ENCODE results near the gene TUBA3E. TPM values are rescaled to one million over a fixed set of nuclear protein-coding genes. Genes with fewer than 3 reads are reported as not detected.
"Not testable (repeated sequence)": the region's sequence is repeated elsewhere in the genome, so short reads cannot be mapped to it uniquely, and the experiment has no call there.

Gene TUBA3E
- total RNA-seq, 2 donors from 2014 or later: not detected

GRCh38 chr2:130195089-130195635 lies 3.1 kb downstream of the TUBA3E start:
- not testable (repeated sequence) for DNase-seq; H3K4me3 ChIP-seq (ENCODE audit: low read length); H3K36me3 ChIP-seq (ENCODE audit: control insufficient read depth, insufficient read depth, low read length); H3K4me1 Mint-ChIP-seq; H3K27me3 Mint-ChIP-seq (ENCODE audit: insufficient read depth); H3K4me1 ChIP-seq (ENCODE audit: control insufficient read depth, insufficient read depth, low read length); H3K36me3 Mint-ChIP-seq (ENCODE audit: low read depth); H3K27ac Mint-ChIP-seq; H3K9me3 ChIP-seq (ENCODE audit: control insufficient read depth, low read length); H3K9ac ChIP-seq (ENCODE audit: extremely low read depth, low read length, poor library complexity, severe bottlenecking); H3K27me3 ChIP-seq (ENCODE audit: control insufficient read depth, insufficient read depth, low read length, poor library complexity, severe bottlenecking); H3K9me3 Mint-ChIP-seq; H3K4me3 Mint-ChIP-seq; H3K27ac ChIP-seq (ENCODE audit: low read depth, low read length)
- 82 to 90% methylated on average over 3 to 8 of the region's 9 CpGs for WGBS, 2 experiments (ENCODE audit: insufficient coverage in 1 of 2, insufficient read length in 1 of 2)

GRCh38 chr2:130193824-130194223 lies 4.4 kb downstream of the TUBA3E start:
- not testable (repeated sequence) for H3K9me3 Mint-ChIP-seq; H3K9ac ChIP-seq (ENCODE audit: extremely low read depth, low read length, poor library complexity, severe bottlenecking); H3K27me3 ChIP-seq (ENCODE audit: control insufficient read depth, insufficient read depth, low read length, poor library complexity, severe bottlenecking); H3K9me3 ChIP-seq (ENCODE audit: control insufficient read depth, low read length); DNase-seq; H3K4me3 Mint-ChIP-seq; H3K27me3 Mint-ChIP-seq (ENCODE audit: insufficient read depth); H3K4me3 ChIP-seq (ENCODE audit: low read length); H3K36me3 ChIP-seq (ENCODE audit: control insufficient read depth, insufficient read depth, low read length); H3K4me1 Mint-ChIP-seq; H3K36me3 Mint-ChIP-seq (ENCODE audit: low read depth); H3K27ac ChIP-seq (ENCODE audit: low read depth, low read length); H3K4me1 ChIP-seq (ENCODE audit: control insufficient read depth, insufficient read depth, low read length); H3K27ac Mint-ChIP-seq
- WGBS, 2 experiments (ENCODE audit: insufficient coverage in 1 of 2, insufficient read length in 1 of 2): 87 to 100% methylated on average over 3 to 16 of the region's 22 CpGs

GRCh38 chr2:130192451-130192850 lies 5.8 kb downstream of the TUBA3E start:
- not testable (repeated sequence) for H3K27ac Mint-ChIP-seq; H3K4me1 Mint-ChIP-seq; H3K9me3 ChIP-seq (ENCODE audit: control insufficient read depth, low read length); H3K9me3 Mint-ChIP-seq; DNase-seq; H3K27me3 ChIP-seq (ENCODE audit: control insufficient read depth, insufficient read depth, low read length, poor library complexity, severe bottlenecking); H3K36me3 Mint-ChIP-seq (ENCODE audit: low read depth); H3K4me1 ChIP-seq (ENCODE audit: control insufficient read depth, insufficient read depth, low read length); H3K27me3 Mint-ChIP-seq (ENCODE audit: insufficient read depth); H3K4me3 Mint-ChIP-seq; H3K36me3 ChIP-seq (ENCODE audit: control insufficient read depth, insufficient read depth, low read length); H3K9ac ChIP-seq (ENCODE audit: extremely low read depth, low read length, poor library complexity, severe bottlenecking); H3K27ac ChIP-seq (ENCODE audit: low read depth, low read length); H3K4me3 ChIP-seq (ENCODE audit: low read length)
- WGBS, 2 experiments (ENCODE audit: insufficient coverage in 1 of 2, insufficient read length in 1 of 2): 60 to 83% methylated on average over 2 to 3 of the region's 3 CpGs

GRCh38 chr2:130191319-130191718 lies 6.9 kb downstream of the TUBA3E start:
- H3K9me3 Mint-ChIP-seq; H3K27me3 Mint-ChIP-seq (ENCODE audit: insufficient read depth); H3K4me3 ChIP-seq (ENCODE audit: low read length); H3K27me3 ChIP-seq (ENCODE audit: control insufficient read depth, insufficient read depth, low read length, poor library complexity, severe bottlenecking); H3K9ac ChIP-seq (ENCODE audit: extremely low read depth, low read length, poor library complexity, severe bottlenecking); H3K27ac Mint-ChIP-seq; H3K36me3 Mint-ChIP-seq (ENCODE audit: low read depth); H3K36me3 ChIP-seq (ENCODE audit: control insufficient read depth, insufficient read depth, low read length); H3K4me1 Mint-ChIP-seq; DNase-seq; H3K4me3 Mint-ChIP-seq; H3K27ac ChIP-seq (ENCODE audit: low read depth, low read length); H3K9me3 ChIP-seq (ENCODE audit: control insufficient read depth, low read length); H3K4me1 ChIP-seq (ENCODE audit: control insufficient read depth, insufficient read depth, low read length): not testable (repeated sequence)
- WGBS, 2 experiments (ENCODE audit: insufficient coverage in 1 of 2, insufficient read length in 1 of 2): 94 to 98% methylated on average over 6 of the region's 6 CpGs

GRCh38 chr2:130190237-130190636 lies 8.0 kb downstream of the TUBA3E start:
- DNase-seq: no peak
- H3K27ac Mint-ChIP-seq: no peak overlapping the region
- H3K4me3 Mint-ChIP-seq: no peak overlapping the region
- H3K9me3 Mint-ChIP-seq: no peaks in the 10 kb centered on the region
- 95 to 99% methylated on average over 12 to 15 of the region's 15 CpGs for WGBS, 2 experiments (ENCODE audit: insufficient coverage in 1 of 2, insufficient read length in 1 of 2)
- H3K9ac ChIP-seq (ENCODE audit: extremely low read depth, low read length, poor library complexity, severe bottlenecking): no peak overlapping the region
- H3K27me3 Mint-ChIP-seq (ENCODE audit: insufficient read depth): peaks cover 5% of the 10 kb centered on the region
- no peaks in the 10 kb centered on the region for H3K36me3 ChIP-seq (ENCODE audit: control insufficient read depth, insufficient read depth, low read length)
- H3K4me1 Mint-ChIP-seq: peaks cover 1% of the 10 kb centered on the region
- no peak overlapping the region for H3K4me3 ChIP-seq (ENCODE audit: low read length)
- no peaks in the 10 kb centered on the region for H3K4me1 ChIP-seq (ENCODE audit: control insufficient read depth, insufficient read depth, low read length)
- peaks cover 8% of the 10 kb centered on the region for H3K36me3 Mint-ChIP-seq (ENCODE audit: low read depth)
- no peak for TF ChIP-seq CTCF (conservative IDR thresholded peaks at IDR 0.05)
- no peaks in the 10 kb centered on the region for H3K27me3 ChIP-seq (ENCODE audit: control insufficient read depth, insufficient read depth, low read length, poor library complexity, severe bottlenecking)
- no peaks in the 10 kb centered on the region for H3K9me3 ChIP-seq (ENCODE audit: control insufficient read depth, low read length)
- no peak overlapping the region for H3K27ac ChIP-seq (ENCODE audit: low read depth, low read length)

- H3K27ac ChIP-seq (ENCODE audit: low read depth, low read length); H3K27me3 ChIP-seq (ENCODE audit: control insufficient read depth, insufficient read depth, low read length, poor library complexity, severe bottlenecking); H3K9me3 ChIP-seq (ENCODE audit: control insufficient read depth, low read length); H3K4me1 Mint-ChIP-seq; H3K27me3 Mint-ChIP-seq (ENCODE audit: insufficient read depth); H3K4me3 ChIP-seq (ENCODE audit: low read length); H3K4me3 Mint-ChIP-seq; H3K27ac Mint-ChIP-seq; H3K9ac ChIP-seq (ENCODE audit: extremely low read depth, low read length, poor library complexity, severe bottlenecking); H3K4me1 ChIP-seq (ENCODE audit: control insufficient read depth, insufficient read depth, low read length); DNase-seq; H3K36me3 ChIP-seq (ENCODE audit: control insufficient read depth, insufficient read depth, low read length); H3K9me3 Mint-ChIP-seq: not testable (repeated sequence)
- WGBS, 2 experiments (ENCODE audit: insufficient coverage in 1 of 2, insufficient read length in 1 of 2): 80 to 92% methylated on average over 1 to 4 of the region's 4 CpGs
- peaks cover 14% of the 10 kb centered on the region for H3K36me3 Mint-ChIP-seq (ENCODE audit: low read depth)
Observed at GRCh38 chr2:130188958-130189357, 9.3 kb downstream of the TUBA3E start.
